ENCODE results near the gene TTC12. TPM values are rescaled to one million over a fixed set of nuclear protein-coding genes. Genes with fewer than 3 reads are reported as not detected.

The TTC12 gene
- total and polyA plus RNA-seq, 8 donors, result 4.3 to 13.9 (median 8.0) TPM

GRCh38 chr11:113363996-113364641, 49.7 kb downstream of the TTC12 start:
- Histone ChIP-seq H3K9me3 (no peaks in the 10 kb centered on the region), H3K4me3 (no peak overlapping the region), H3K27ac (no peak overlapping the region), H3K27me3 (no peaks in the 10 kb centered on the region), H3K4me1 (no peaks in the 10 kb centered on the region), H3K36me3 (peaks cover 0 to 45% (median 5%) of the 10 kb centered on the region in 3 donors)
- WGBS, 2 donors, result 83% methylated on average over 7 of the region's 7 CpGs
- TF ChIP-seq, protein P1, sequence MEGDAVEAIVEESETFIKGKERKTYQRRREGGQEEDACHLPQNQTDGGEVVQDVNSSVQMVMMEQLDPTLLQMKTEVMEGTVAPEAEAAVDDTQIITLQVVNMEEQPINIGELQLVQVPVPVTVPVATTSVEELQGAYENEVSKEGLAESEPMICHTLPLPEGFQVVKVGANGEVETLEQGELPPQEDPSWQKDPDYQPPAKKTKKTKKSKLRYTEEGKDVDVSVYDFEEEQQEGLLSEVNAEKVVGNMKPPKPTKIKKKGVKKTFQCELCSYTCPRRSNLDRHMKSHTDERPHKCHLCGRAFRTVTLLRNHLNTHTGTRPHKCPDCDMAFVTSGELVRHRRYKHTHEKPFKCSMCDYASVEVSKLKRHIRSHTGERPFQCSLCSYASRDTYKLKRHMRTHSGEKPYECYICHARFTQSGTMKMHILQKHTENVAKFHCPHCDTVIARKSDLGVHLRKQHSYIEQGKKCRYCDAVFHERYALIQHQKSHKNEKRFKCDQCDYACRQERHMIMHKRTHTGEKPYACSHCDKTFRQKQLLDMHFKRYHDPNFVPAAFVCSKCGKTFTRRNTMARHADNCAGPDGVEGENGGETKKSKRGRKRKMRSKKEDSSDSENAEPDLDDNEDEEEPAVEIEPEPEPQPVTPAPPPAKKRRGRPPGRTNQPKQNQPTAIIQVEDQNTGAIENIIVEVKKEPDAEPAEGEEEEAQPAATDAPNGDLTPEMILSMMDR (IDR thresholded peaks at IDR 0.05), result no peak
- FAIRE-seq (no peak), DNase-seq (no peak), ATAC-seq (no peak)
- intact Hi-C loops (cut with DNase I), result no loop called here

DNA sequence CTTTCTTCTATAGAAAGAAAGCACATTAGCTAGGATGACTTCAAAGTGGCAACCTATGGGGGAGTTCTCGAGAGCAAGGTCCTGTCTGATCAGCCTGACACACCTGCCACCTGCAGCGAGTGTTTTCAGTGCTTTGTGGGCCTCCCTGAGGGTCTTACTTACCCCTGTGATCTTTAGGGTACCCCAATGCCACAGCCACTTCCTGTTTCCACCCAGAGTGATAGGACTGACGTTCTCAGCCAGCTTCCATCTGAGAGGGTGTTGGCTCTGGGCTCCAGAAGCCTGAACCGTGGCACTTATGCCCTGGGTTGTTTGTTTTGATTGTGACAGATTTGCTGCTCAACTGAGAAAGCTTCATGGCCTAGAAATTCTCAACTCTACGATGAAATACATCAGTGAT, 51.5 kb downstream of the TTC12 start:
- no peak for DNase-seq
- Histone ChIP-seq H3K4me3 (no peak overlapping the region), H3K36me3 (peaks cover 0 to 31% (median 0%) of the 10 kb centered on the region in 3 donors), H3K27ac (no peak overlapping the region), H3K9me3 (no peaks in the 10 kb centered on the region), H3K4me1 (no peaks in the 10 kb centered on the region), H3K27me3 (no peaks in the 10 kb centered on the region)
- intact Hi-C loops (cut with DNase I), result no loop called here
- FAIRE-seq, result no peak
- ATAC-seq, result no peak
- TF ChIP-seq, protein P1 (IDR thresholded peaks at IDR 0.05), result no peak
- WGBS, 2 donors, result 69 to 74% methylated on average over 5 of the region's 5 CpGs

DNA sequence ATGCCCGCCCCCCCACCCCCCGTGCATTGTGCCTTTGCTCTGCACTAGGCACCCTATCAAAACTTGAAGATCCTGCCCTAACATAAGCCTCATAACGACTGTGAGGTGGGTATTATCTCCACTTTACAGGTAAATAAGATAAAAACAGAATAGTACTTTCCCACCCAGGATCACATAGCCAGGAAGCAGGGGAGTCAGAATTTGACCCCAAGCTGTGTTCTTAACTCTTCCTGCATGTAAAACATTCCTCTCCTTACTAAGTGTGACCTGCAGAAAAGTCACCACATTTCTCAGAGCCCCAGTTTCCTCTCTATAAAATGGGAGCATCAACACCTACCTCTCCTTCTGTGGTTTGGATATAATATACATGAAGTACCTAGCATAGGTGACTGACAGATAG, 55.0 kb downstream of the TTC12 start:
- FAIRE-seq, result no peak
- TF ChIP-seq, protein P1 (IDR thresholded peaks at IDR 0.05), result no peak
- ATAC-seq, result no peak
- Histone ChIP-seq H3K9me3 (no peaks in the 10 kb centered on the region), H3K4me3 (no peak overlapping the region), H3K4me1 (no peaks in the 10 kb centered on the region), H3K27me3 (no peaks in the 10 kb centered on the region), H3K27ac (no peak overlapping the region), H3K36me3 (peaks cover 0 to 11% (median 0%) of the 10 kb centered on the region in 3 donors)
- intact Hi-C loops (cut with DNase I), result no loop called here
- 60 to 70% methylated on average over 3 of the region's 3 CpGs for WGBS, 2 donors
- no peak for DNase-seq

DNA sequence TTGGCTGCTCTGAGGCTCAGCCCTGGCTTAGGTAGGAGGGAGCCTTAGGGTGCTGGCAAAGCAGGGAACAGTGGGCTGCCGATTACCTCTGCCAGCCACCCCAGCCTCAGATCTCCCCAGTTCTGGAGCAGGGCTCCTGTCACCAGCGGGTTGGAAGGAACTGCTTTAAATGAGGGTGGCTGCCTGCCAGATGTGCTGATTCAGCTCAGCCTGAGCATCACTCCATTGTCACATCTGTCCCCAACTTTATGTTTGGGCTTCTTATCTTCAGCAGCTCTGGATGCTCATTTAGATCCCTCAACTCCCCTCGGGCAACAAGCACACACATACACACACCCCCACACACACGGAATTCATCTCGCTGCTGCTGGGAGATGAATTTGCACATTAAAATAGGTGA, 56.3 kb downstream of the TTC12 start:
- intact Hi-C loops (cut with DNase I), result no loop called here
- Histone ChIP-seq H3K27ac (no peak overlapping the region), H3K36me3 (peaks cover 0 to 4% (median 0%) of the 10 kb centered on the region in 3 donors), H3K27me3 (no peaks in the 10 kb centered on the region), H3K4me3 (no peak overlapping the region), H3K9me3 (no peaks in the 10 kb centered on the region), H3K4me1 (no peaks in the 10 kb centered on the region)
- ATAC-seq (no peak), DNase-seq (no peak), FAIRE-seq (no peak)
- TF ChIP-seq, protein P1 (IDR thresholded peaks at IDR 0.05), result no peak
- WGBS, 2 donors, result 84 to 89% methylated on average over 5 of the region's 5 CpGs

DNA sequence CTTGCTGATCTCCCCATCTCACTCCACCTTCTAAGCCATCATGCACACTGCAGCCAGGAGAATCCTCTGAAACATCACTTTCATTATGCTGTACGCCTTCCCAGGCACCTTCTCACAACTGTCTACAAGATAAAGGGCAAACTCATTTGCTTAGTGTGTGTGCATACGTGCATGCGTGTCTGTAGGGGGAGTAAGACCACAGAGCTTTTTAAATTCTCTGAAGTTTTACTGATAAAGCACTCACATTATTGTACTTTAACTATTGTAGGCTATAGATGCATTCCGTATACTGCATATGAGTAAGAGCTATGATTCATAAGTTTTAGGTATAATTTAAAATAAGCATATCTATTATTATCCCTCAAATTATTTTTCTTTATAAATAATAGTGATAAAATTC, 57.9 kb downstream of the TTC12 start:
- no peak for ATAC-seq
- no peak for DNase-seq
- 84 to 86% methylated on average over 4 of the region's 4 CpGs for WGBS, 2 donors
- TF ChIP-seq, protein P1 (IDR thresholded peaks at IDR 0.05), result no peak
- no peak overlapping the region for H3K27ac ChIP-seq
- FAIRE-seq, result no peak
- intact Hi-C loops (cut with DNase I), result no loop called here
- H3K27me3 ChIP-seq, result no peaks in the 10 kb centered on the region
- peaks cover 0 to 4% (median 0%) of the 10 kb centered on the region in 3 donors for H3K36me3 ChIP-seq
- no peaks in the 10 kb centered on the region for H3K4me1 ChIP-seq
- H3K9me3 ChIP-seq, result no peaks in the 10 kb centered on the region
- no peak overlapping the region for H3K4me3 ChIP-seq
